ENCODE data around the gene PRMT7.
A peak's percentile ranks its signal among the peaks of the same experiment; 100 is the strongest.

Gene PRMT7

DNA sequence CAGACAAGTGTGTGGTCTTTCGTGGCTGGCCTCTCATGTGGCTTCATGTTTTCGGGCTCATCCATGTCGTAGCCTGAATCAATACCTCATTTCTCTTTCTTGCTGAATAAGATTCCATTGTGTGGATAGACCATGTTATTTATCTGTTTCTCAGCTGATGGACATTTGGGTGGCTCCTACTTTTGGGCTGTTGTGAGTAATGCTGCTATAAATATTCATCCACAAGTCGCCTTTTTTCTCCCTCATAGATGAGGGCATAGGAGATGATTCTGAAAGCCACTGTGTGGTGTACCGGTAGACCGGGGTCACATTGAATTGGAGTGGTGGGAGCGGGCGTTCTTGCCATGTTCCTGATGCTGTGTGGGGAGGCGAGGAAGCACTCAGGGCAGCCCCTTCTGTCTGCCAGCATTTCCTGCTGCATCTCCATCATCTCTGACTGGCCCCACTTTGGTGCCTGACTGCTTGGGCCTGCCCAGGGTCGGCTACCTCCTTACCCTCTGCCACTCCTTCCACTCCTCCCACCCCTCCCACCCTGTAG lies 40.1 kb downstream of the PRMT7 start:
- DNase-seq: no peak

DNA sequence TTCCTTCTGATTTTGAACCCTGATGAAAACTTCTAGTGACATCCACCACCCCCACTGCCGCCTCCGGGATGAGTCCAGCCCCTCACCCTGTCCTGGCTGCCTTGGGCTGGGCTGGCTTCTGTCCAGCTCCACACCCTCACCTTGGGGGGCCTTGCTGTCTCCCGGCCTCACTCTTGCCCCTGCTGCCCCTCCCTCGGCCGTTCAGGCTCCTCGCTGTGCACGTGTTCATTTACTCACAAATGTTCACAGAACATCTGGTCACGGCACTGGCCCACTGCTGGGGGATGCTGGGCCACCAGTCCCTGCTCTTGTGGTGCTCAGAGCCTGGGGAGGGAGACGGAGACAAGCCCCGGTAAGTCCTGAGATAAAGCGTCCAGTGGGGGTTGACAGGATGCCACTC lies 40.6 kb downstream of the PRMT7 start:
- DNase-seq: no peak

DNA sequence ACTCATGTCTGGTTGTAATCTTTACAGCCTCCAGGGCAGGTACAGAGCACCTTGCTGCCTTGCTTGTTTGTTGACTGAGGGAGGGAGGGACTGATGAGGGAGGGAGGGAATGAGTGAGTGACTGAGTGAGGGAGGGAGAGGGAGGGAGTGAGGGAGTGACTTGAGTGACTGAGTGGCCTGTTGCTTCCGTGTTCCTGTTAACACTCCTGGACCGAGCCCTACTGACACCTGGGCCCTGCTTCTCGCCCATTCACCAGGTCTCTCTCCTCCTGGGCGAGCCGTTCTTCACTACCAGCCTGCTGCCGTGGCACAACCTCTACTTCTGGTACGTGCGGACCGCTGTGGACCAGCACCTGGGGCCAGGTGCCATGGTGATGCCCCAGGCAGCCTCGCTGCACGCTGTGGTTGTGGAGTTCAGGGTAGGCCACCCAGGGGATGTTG lies 41.2 kb downstream of the PRMT7 start:
- DNase-seq: no peak

DNA sequence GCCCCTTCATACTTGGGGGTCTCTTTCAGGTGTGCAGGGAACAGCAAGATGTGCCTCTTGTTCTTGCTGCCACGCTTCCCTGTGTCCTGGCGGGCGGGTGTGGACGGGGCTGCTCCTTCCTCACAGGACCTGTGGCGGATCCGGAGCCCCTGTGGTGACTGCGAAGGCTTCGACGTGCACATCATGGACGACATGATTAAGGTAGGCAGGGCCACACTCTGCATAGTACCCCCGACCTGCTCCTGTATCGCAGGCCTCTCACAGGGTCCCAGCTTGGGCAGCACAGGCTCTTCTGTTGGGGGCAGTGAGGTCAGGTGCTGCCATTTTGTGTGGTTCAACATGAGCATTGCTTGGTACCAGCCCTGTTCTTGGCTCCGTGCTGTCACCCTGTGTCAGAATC lies 42.5 kb downstream of the PRMT7 start:
- DNase-seq: no peak

DNA sequence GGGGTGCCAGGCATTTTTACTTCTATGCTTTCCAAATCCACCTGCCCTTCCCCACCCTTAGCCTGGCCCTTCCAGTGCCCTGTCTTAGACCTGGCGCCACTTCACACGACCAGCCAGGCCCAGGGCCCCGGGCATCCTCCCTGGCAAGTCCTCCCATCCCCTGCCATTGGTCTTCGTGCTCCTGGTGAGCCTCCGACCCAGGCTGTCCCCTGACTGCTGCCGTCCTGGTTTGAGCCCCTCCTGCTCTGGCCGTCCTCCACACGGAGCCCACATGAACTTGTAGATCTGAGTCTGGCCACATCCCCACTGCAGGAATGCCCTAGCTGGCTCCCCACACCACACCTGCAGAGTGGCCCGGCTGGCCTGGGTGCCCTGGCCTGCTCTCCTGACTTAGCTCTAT lies 44.0 kb downstream of the PRMT7 start:
- no peak for DNase-seq

DNA sequence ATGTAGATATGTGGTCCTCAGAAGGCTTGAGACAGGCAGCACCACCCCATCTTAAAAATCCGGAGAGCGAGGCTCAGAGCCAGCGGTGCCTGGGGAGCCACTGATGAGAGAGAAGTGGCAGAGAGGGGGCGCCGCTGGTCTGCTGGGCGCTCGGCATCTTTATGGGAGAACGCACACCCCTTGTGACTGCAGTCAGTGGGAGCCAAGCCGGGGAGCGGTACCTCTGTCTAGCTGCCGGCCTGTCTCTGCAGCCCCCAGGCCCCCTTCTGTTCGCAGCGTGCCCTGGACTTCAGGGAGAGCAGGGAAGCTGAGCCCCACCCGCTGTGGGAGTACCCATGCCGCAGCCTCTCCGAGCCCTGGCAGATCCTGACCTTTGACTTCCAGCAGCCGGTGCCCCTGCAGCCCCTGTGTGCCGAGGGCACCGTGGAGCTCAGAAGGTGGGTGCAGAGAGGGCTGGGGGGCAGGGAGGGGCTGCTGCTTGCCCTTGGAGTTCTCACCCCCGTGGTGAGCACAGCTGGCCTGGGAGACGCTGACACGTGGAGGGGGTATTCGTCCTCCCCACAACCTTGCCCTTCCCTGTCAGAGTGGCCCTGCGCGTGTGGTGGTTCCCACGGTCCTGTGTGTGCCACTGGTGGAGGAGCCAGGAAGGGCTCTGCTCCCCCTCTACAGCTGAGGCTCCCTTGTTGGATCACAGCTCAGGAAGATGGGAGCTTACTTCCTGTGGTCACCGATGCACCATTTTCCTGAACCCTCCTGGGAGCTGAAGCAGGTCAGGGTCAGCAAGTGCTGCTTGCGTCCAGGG lies 44.8 kb downstream of the PRMT7 start:
- DNase-seq: no peak

DNA sequence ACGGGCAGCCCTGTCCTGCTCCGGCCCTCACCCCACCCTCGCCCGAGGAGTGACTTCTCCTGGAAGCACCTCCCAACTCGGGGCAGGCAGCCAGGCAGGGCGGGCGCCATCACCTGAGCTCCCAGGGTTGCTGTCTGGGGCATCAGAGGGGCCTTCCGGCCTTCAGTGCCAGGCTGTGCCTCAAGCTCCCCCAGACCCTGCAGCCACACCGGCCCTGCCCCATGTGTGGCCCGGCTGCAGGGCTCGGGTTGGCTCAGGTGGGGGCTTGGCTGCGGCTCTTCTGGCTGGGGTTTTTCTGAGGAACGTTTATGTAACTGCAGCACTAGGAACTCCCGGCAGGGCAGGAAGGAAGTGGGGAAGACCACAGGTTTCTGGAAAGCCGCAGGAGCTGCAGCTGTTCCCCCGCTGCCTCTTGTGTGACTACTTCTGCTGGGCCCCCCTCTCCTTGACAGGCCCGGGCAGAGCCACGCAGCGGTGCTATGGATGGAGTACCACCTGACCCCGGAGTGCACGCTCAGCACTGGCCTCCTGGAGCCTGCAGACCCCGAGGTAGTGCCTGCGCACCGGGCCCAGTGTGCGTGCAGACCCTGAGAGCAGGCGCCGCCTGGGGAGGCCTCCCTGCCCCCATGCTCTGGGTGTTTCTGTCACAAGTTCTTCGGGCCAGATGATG lies 45.6 kb downstream of the PRMT7 start:
- peak; percentile 78 for DNase-seq

DNA sequence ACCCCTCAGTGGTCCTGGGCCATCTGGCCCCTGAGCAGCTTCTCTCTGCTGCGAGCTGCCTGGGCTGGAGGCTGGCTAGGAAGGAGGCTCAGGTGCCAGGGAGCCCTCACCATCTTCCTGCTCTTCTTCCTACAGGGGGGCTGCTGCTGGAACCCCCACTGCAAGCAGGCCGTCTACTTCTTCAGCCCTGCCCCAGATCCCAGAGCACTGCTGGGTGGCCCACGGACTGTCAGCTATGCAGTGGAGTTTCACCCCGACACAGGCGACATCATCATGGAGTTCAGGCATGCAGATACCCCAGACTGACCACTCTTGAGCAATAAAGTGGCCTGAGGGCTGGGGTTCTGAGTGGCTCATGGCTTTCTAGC lies 46.1 kb downstream of the PRMT7 start:
- no peak for DNase-seq

DNA sequence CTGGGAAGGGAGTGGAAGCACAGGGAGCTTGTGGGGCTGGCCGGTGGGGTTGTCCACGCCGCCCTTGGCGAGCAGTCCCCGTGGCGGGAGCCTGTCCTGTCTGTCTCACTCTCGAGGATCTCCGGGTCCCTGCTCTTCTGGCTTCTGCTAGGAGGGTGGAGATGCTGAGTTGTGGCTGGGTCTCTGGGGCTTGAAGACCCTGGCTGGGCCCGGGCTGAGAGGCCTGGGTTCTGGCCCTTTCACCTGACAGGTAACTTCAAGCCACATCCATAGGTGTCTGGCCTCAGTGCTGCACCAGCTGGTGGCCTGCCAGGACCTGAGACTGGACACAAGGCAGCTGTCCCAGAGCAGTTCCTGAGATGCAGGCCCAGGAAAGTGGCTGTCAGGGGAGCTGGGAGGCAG lies 46.7 kb downstream of the PRMT7 start:
- DNase-seq: no peak

DNA sequence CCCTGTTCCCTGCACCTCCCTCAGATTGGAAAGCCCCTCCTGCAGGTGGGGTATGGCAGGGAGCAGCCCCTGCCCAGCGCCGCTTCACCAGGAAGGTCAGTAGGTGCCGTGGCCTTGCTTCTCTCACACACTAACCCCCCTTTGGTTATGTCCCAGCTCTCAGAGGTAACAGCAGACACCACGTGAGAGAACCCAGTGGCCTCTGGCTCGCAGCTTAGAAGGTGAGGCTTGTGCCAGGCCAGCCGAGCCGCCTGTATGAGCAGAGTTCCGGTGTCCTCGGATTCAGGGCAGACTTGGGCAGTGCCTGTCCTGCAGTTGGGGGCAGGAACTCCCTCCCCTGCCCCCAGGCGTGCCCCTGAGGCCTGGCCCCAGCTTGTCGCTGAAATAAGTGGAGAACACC lies 47.1 kb downstream of the PRMT7 start:
- DNase-seq: no peak

DNA sequence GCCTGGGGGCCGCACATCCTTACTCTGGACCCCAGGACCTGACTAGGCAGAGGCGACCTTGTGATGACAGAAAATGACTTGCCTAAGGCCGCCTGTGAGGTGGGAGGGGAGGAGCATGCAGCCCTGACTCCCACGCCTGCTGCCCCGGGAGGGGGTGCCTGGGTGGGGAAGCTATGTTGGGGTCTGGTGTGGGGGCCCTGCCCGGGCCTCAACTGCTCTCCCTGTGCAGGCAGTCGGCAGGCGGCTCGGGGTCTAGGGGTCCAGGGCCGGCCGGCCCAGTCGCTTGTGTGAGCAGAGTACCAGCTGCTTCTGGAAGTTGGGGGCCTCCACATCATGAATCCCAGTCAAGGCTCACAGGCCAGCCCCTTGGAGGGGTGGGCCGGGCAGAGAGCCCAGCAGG lies 48.1 kb downstream of the PRMT7 start:
- DNase-seq: no peak

DNA sequence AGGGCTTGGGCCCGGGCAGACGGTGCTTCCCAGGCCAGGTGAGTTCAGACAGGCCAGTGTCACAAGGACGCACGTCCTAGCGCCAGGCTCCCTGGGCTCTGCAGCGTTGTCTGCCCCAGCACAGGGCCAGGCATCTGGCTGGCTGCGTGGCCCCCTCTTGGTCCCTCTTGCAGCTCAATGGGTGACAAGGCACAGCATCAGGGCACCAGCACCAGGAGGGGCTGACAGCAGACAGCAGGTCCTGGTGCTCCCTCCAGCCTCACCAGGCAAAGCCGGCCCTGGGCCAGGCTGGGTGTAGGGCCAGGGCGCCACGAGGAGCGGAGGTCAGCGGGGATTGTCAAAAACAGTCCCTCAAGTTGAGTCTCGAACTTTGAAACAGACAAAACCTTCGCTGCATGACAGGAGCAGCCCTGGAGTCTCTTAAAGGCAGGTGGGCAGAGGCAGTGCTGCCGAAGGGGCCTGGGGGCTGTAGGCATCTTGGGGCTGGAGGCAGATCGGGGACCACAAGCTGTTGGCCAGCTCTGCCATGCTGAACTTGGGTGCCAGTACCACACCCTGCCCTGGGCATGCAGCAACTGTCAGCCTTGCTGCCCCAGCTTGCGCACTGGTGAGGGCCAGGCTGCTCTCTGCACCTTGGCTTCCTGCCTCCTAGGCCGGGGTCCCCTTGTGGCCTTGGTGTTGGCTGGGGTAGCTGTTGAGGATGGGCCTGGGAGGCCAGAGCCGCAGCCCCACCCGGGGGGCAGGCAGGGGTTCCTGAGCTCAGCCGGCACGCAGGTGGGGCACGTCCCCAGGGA lies 48.8 kb downstream of the PRMT7 start:
- DNase-seq: no peak

DNA sequence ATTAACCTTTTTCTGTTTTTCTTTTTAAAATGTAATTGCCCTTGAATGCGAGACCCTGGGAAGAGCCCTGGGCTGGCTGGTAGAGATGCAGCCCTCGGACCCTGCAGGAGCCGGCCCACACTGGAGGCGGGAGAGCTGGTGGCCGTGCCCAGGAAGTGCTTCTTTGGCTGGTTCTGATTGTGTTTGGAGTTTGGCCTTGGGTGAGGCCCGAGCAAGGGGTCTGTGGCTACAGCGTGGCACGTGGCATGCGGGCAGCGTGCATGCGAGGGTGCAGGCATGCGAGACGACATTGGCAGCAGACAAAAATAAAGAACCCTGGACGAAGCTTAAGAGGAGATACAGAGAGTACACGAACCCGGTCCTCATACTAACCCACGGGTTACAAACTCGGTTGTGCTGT lies 49.7 kb downstream of the PRMT7 start:
- no peak for DNase-seq

DNA sequence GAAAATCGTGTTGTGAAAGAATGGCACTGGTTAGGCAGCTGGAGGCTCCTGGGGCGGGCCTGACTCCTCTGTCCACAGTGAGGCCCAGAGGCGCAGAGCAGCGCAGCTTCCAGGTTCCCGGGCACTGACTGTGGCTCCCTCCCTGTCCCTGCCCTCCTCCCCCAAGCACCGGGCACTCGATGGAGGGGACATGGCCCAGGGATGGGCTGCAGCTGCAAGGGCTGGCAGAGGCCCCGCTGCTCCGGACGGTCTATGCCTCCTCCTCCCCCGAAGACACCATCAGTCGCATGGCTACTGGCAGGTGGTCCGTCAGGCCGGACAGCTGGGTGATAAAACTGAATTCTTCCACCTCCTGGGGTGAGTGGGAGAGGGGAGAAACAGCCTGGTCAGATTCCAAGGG lies 50.1 kb downstream of the PRMT7 start:
- DNase-seq: no peak

DNA sequence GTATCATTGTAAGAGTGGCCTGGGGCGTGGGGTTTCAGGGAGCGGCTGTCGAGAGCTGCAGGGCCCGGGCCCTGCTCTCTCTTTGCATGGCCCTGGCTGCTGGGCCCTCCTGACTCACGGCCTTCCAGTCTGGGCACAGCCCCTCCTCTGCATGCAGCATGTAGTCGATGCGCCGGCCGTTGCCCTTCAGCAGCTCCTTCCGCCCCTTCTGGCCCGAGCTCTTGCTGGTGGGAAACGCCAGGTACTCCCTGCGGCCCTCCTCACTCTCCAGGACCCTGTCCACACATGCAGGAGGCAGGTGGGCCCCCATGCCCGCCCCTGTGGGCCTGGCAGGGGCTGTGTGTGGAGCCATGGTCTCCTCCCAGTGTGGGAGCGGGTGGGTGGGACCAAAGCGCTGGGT lies 50.7 kb downstream of the PRMT7 start:
- DNase-seq: no peak

DNA sequence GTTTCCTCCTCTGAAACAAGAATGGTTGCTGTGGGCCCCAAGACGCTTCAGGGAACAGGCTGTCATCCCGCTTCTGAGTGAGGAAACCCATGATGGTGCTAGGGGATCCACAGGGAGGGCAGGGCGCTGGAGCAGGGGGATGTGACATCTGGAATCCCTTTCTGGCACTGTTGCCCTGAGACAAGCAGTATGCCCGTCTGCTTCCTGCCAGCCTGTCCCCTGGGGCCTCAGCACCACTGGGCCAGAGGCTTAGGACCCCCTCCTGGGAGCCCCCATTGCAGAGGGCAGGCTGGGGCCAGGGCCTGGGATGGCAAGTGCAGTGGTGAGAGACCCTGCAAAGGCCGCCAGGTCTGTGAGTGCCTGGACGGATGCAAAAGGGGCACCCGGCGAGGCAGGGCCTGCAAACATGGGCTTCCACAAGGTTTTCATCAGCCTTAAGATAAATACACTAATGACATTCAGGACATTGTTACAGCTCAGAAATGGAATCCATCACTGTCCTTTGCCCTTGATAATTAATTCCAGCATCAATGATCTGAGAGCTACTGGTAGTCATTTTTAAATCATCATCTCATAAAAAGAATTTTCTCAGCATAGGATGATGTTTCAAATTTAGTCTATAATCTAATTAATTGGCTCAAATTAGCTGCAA lies 51.6 kb downstream of the PRMT7 start:
- DNase-seq: no peak

DNA sequence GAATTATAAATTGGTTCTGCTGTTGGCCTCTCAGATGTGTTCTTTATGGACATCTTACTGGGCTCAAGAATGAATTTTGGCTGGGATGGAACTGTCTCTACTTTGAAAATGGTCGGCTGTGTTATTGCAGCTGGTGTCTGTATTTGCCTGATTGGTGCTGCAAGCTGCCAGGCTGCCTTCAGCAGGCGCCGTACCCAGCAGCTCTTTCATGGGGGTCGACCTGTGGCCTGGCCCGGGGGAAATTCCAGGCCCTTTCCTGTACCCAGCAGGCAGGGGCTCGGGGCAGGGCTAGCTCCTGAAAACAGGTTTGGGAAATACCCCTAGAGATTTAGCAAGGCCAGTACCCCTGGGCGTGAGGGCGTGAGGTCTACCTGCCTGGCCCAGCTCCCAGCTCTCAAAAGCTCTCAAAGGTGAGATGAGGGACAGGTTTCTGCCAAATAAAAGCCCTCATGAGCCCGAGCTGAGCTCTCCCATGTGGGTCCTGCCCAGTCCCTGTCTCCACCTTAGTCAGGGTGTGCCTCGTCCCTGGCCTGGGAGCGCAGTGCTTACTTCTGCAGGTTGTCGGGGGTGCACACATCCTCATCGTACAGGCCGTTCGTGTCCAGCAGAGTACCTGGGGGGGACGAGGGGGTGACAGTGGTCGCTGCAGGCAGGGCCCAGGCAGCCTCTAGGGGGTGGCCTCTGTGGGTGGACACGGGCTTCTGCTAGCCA lies 52.3 kb downstream of the PRMT7 start:
- no peak for DNase-seq

DNA sequence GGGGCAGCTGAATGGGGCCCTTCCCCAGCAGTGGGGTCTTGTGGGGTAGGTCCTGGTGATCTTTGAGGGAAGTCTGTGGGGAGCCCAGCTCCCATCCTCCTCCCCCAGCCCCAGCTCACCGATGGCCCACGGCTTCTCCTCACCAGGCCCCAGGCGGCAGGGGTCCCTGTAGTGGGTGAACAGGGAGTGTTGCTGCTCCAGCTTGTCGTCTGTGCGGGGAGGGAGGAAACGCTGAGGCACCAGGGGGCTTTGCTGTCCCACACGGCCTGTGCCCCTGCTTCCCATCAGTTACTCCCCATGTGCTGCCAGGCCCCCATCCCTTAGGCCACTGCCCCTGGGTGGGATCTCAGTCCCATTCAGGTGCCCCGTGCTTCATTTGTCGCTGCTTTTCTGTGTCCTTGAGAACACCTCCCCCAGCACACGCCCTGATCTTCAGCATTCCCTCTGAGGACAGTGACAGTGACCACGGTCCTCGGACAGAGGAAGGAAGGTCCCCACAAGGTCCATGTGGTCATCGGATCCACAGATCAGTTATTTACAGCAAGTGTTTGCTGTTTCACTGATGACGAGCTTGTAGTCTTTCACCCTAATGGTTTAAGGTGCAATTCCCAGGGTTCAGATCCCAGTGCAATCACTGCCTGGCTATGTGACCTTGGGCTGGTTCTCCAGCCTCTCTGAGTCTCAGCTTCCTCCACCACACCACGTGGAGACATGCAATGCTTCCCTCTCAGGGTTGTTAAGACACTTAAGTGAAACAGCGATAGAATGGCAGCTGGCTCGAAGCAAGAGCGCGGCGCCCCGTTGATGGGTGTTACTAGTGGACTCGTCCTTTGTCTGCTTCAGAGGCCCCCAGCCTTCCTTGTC lies 53.1 kb downstream of the PRMT7 start:
- no peak for DNase-seq

DNA sequence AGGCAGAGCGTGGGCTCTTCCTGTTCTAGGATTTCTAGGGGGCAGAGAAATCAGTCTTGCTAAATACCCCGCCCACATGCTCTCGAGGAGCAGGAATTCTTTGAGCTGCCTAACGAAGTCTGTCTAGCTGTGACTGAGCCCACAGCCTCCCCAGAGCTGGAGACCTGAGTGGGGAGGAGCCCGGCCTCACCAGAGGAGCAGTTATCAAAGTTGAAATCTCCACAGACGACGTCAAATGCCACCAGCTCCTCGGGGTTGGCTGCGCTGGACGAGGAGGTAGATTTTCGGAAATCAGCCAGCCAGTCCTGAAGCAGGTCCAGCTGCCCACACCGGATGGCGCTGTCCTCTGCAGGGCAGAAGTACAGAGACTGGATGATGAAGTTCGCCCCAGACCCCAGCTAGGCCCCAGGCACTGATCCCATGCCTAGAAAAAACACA lies 53.8 kb downstream of the PRMT7 start:
- DNase-seq: no peak

DNA sequence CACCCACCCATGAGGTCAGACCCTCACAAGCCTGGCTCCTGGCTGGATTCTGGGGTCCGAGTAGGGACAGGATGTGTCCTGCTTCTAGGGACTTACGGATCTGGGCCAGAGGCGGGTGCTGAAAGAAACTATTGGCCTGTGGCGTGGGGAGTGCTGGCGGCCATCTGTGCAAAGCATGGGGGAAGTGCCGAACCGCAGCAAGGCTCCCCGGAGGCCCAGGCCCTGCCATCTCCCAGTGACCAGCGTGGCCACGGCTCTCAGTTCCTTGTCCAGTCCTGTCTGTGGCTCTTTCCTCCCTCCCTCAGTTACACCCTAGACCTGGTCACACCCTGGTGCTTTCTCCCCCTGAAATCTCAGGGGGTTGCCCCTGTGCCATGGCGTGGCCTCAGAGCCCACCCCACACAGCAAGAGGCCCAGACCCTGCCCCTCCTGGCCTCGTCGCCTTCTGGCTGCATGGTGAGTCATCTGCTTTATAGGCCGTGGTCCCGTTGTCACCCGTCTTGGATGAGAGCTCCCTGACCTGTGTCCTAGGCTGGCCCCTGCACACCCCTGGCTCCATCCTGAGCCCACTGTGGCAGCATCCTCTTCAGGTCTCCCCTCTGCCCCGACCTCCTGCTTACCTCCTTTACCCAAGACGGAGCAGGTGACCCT lies 54.5 kb downstream of the PRMT7 start:
- DNase-seq: no peak

DNA sequence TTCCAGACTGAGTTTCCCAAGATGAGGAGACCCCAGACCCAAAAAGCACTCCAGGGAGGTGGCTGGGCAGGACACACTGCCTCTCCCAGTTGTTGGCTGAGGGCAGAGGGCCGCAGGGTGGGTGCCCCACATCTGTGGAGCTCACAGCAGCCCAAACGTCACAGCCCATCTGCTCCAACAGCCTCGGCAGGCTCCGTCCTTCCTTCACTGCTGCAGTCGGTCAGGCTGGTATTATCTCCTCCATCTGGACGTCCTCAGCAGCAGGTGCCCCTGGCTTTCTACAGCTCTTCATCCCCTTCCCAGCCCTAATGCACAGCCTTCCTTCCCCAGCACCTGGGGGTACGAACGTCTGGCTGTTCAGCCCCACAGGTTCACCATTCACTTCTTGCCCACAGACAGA lies 55.2 kb downstream of the PRMT7 start:
- no peak for DNase-seq
